ENCODE data around the gene PREX1.
A peak's percentile ranks its signal among the peaks of the same experiment; 100 is the strongest.
"Not testable (repeated sequence)": the region's sequence is repeated elsewhere in the genome, so short reads cannot be mapped to it uniquely, and the experiment has no call there.

The PREX1 gene

GRCh38 chr20:48772183-48772976, 55.4 kb downstream of the PREX1 start:
- no peak for DNase-seq (ENCODE audit: low spot score)

GRCh38 chr20:48771542-48771941, 56.3 kb downstream of the PREX1 start:
- no peak for DNase-seq (ENCODE audit: low spot score)

- no peak for DNase-seq (ENCODE audit: low spot score)
Measured at GRCh38 chr20:48770700-48771442, 56.9 kb downstream of the PREX1 start.

GRCh38 chr20:48769069-48769983, 58.5 kb downstream of the PREX1 start:
- DNase-seq (ENCODE audit: low spot score): no peak

- DNase-seq (ENCODE audit: low spot score): no peak
Measured at GRCh38 chr20:48766961-48767960, 60.5 kb downstream of the PREX1 start.

- no peak for DNase-seq (ENCODE audit: low spot score)
Measured at GRCh38 chr20:48766205-48766604, 61.6 kb downstream of the PREX1 start.

- DNase-seq (ENCODE audit: low spot score): no peak
Measured at GRCh38 chr20:48765359-48765758, 62.4 kb downstream of the PREX1 start.

GRCh38 chr20:48763216-48763914, 64.4 kb downstream of the PREX1 start:
- no peak for DNase-seq (ENCODE audit: low spot score)

- no peak for DNase-seq (ENCODE audit: low spot score)
Measured at GRCh38 chr20:48761874-48762273, 65.9 kb downstream of the PREX1 start.

- DNase-seq (ENCODE audit: low spot score): no peak
Measured at GRCh38 chr20:48761023-48761785, 66.6 kb downstream of the PREX1 start.

- peak; percentile 22 for DNase-seq (ENCODE audit: low spot score)
Measured at GRCh38 chr20:48760403-48760983, 67.3 kb downstream of the PREX1 start.

GRCh38 chr20:48759631-48760245, 68.1 kb downstream of the PREX1 start:
- DNase-seq (ENCODE audit: low spot score): no peak

GRCh38 chr20:48758206-48758820, 69.5 kb downstream of the PREX1 start:
- DNase-seq (ENCODE audit: low spot score): no peak

GRCh38 chr20:48756774-48757173, 71.0 kb downstream of the PREX1 start:
- not testable (repeated sequence) for DNase-seq (ENCODE audit: low spot score)

- no peak for DNase-seq (ENCODE audit: low spot score)
Measured at GRCh38 chr20:48754292-48754691, 73.5 kb downstream of the PREX1 start.

GRCh38 chr20:48752963-48753362, 74.8 kb downstream of the PREX1 start:
- no peak for DNase-seq (ENCODE audit: low spot score)

GRCh38 chr20:48751871-48752270, 75.9 kb downstream of the PREX1 start:
- peak; percentile 21 for DNase-seq (ENCODE audit: low spot score)

GRCh38 chr20:48750941-48751635, 76.7 kb downstream of the PREX1 start:
- DNase-seq (ENCODE audit: low spot score): no peak

Data from NAMALWA (cell line).